Measurements from ENCODE around the gene S100A13. TPM values are rescaled to one million over a fixed set of nuclear protein-coding genes. Genes with fewer than 3 reads are reported as not detected.

The S100A13 gene
- total and polyA plus RNA-seq, 10 of the 15 experiments (the other 5 are each of a cell fraction or from before 2014, with no cell fraction given): 5.7 to 30.9 (median 9.1) TPM

DNA sequence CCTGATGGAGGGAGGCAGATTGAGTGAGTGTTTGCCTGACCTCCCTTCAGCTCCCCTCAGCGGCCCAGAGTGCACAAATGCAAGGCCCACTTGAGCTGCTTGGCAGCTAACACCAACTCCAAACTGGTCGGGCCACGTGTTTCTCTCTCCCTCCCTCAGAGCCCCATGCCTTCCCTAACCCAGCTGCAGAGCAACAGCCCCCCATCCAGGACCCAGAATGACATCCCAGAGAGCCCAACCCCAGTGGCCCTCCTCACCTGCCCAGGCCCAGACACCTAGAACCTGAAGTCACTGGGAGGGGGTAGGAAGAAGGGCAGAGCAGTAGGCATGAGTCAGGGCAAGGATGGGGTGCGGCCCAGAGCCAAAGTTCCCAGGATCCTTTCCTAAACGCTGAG, 10.4 kb downstream of the S100A13 start:
- Histone ChIP-seq H3K4me3 (no peak overlapping the region), H3K4me1 (ENCODE audit: control insufficient read depth, insufficient read depth, low read length) (peaks cover 14% of the 10 kb centered on the region), H4K20me1 (ENCODE audit: control insufficient read depth, insufficient read depth) (no peaks in the 10 kb centered on the region), H3K9ac (ENCODE audit: control insufficient read depth, insufficient read depth, low read length) (no peak overlapping the region), H3K4me2 (ENCODE audit: control insufficient read depth, insufficient read depth) (no peak overlapping the region), H3K9me3 (replicated peaks; ENCODE audit: control insufficient read depth, insufficient read depth, low read length) (no peaks in the 10 kb centered on the region), H3K36me3 (ENCODE audit: control insufficient read depth in 2 of 2, insufficient read depth in 2 of 2, low read length in 1 of 2) (no peaks in the 10 kb centered on the region), H3K79me2 (ENCODE audit: control insufficient read depth, insufficient read depth, low read length) (no peaks in the 10 kb centered on the region), H3K27ac (ENCODE audit: control insufficient read depth, insufficient read depth) (no peak overlapping the region), H3K27me3 (replicated peaks in 1 of 2; ENCODE audit: control insufficient read depth in 2 of 2, insufficient read depth in 2 of 2, low read length in 1 of 2) (no peaks in the 10 kb centered on the region), H2AFZ (ENCODE audit: control insufficient read depth, low read depth, low read length) (peak overlapping the region; percentile 48)
- SMC1A ChIA-PET (ENCODE audit: uncharacterized antibody, unreplicated experiment): interaction anchor here (0.7 to 5.0 kb wide), 8 partner anchors 10 to 106 kb away, joined by 3 to 36 read pairs (median 6); partner anchors contain the start of gene S100A1
- DNase-seq (ENCODE audit: low read depth, low spot score) (no peak), ATAC-seq (no peak), FAIRE-seq (peak; percentile 27)
- CTCF ChIA-PET: interaction anchor here (1.0 to 7.8 kb wide), 11 partner anchors 11 to 106 kb away, joined by 3 to 106 read pairs (median 11); partner anchors contain the start of genes CHTOP, S100A1, S100A13 and S100A6
- no peak for TF ChIP-seq BCL3 (IDR thresholded peaks at IDR 0.05; ENCODE audit: borderline replicate concordance, insufficient read depth, low read depth, low read length, poor library complexity, severe bottlenecking)
- TF ChIP-seq CBFB (IDR thresholded peaks at IDR 0.05; ENCODE audit: low read depth): no peak
- TF ChIP-seq EED (IDR thresholded peaks at IDR 0.05; ENCODE audit: low read depth): no peak
- TF ChIP-seq, protein P1, sequence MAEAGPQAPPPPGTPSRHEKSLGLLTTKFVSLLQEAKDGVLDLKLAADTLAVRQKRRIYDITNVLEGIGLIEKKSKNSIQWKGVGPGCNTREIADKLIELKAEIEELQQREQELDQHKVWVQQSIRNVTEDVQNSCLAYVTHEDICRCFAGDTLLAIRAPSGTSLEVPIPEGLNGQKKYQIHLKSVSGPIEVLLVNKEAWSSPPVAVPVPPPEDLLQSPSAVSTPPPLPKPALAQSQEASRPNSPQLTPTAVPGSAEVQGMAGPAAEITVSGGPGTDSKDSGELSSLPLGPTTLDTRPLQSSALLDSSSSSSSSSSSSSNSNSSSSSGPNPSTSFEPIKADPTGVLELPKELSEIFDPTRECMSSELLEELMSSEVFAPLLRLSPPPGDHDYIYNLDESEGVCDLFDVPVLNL (IDR thresholded peaks at IDR 0.05; ENCODE audit: low read depth, low read length): no peak
- TF ChIP-seq TBL1XR1 (IDR thresholded peaks at IDR 0.05; ENCODE audit: low read depth, low read length): no peak
- TF ChIP-seq POLR2AphosphoS2 (IDR thresholded peaks at IDR 0.05; ENCODE audit: low read depth, low read length): no peak
- TF ChIP-seq, protein P2, sequence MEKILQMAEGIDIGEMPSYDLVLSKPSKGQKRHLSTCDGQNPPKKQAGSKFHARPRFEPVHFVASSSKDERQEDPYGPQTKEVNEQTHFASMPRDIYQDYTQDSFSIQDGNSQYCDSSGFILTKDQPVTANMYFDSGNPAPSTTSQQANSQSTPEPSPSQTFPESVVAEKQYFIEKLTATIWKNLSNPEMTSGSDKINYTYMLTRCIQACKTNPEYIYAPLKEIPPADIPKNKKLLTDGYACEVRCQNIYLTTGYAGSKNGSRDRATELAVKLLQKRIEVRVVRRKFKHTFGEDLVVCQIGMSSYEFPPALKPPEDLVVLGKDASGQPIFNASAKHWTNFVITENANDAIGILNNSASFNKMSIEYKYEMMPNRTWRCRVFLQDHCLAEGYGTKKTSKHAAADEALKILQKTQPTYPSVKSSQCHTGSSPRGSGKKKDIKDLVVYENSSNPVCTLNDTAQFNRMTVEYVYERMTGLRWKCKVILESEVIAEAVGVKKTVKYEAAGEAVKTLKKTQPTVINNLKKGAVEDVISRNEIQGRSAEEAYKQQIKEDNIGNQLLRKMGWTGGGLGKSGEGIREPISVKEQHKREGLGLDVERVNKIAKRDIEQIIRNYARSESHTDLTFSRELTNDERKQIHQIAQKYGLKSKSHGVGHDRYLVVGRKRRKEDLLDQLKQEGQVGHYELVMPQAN (conservative IDR thresholded peaks at IDR 0.05): no peak
- in situ Hi-C loops (cut with MboI) (no loop called here), intact Hi-C loops (cut with micrococcal nuclease; ENCODE audit: unreplicated experiment) (loop anchor here (1.0 to 2.0 kb wide), 2 partner anchors 45 to 106 kb away; no protein-coding TSS in a partner anchor)
- RAD21 ChIA-PET (ENCODE audit: unreplicated experiment): interaction anchor here (1.0 to 6.2 kb wide), 7 partner anchors 10 to 85 kb away, joined by 4 to 60 read pairs (median 9); partner anchors contain the start of genes CHTOP and S100A13
- no TSS peak for BruUV-seq (replicated peaks)
- WGBS (ENCODE audit: insufficient coverage, insufficient replicate concordance, low lambda C conversion rate, missing lambda C conversion rate): 70% methylated on average over 5 of the region's 5 CpGs
- POLR2A ChIA-PET: interaction anchor here (1.3 kb wide), 1 partner anchor 17 kb away, joined by 5 read pairs; the partner anchor contains the start of gene CHTOP
